ENCODE data around the gene NCKAP5. TPM values are rescaled to one million over a fixed set of nuclear protein-coding genes. Genes with fewer than 3 reads are reported as not detected.

NCKAP5 gene
- total and polyA plus RNA-seq, 2 of the 8 experiments (the other 6 are each of a cell fraction or from before 2014, with no cell fraction given), result 0.27 to 0.86 TPM

DNA sequence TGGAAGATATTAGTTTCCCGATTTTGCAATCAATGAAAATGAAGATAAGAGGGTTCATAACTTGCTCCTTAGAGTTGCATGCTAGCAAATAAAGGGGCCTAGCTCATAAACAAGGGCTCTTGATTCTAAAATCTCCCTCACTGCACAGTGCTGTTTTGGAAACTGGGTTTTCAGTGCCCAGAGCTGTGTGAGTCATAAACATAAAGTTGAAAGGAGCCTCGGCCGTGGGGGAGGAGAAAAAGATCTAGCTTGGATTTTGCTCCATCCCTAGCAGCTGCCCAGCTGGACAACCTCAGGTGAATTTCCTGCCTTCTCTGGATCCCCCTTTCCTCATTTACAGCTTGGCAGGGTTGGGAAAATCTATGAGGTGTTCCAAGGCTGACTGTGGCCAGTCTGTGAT lies 940.7 kb downstream of the NCKAP5 start:
- H3K4me3 ChIP-seq (ENCODE audit: extremely low read depth in 1 of 4, insufficient read depth in 2 of 4, low read depth in 3 of 4, low read length in 4 of 4), result no peak overlapping the region
- no peak overlapping the region for H3K14ac ChIP-seq (ENCODE audit: insufficient read length)
- H2AFZ ChIP-seq (ENCODE audit: low read length), result no peak overlapping the region
- H2BK5ac ChIP-seq (ENCODE audit: low read depth, low read length), result no peak overlapping the region
- WGBS, 2 experiments (ENCODE audit: extremely low coverage in 1 of 2, insufficient coverage in 1 of 2, insufficient read length in 1 of 2, insufficient replicate concordance in 2 of 2, low coverage in 1 of 2, low lambda C conversion rate in 2 of 2, missing lambda C conversion rate in 1 of 2), result 88% methylated on average over 3 of the region's 3 CpGs; no CpG with 5 or more reads in 1 of the 2 experiments
- H3K23ac ChIP-seq (ENCODE audit: insufficient read length), result no peak overlapping the region
- no peak overlapping the region for H3K9ac ChIP-seq (replicated peaks in 1 of 4; ENCODE audit: extremely low read depth in 1 of 4, low read depth in 3 of 4, low read length in 3 of 4)
- H3K4me1 ChIP-seq (replicated peaks in 1 of 4; ENCODE audit: control insufficient read depth in 3 of 4, insufficient read depth in 4 of 4, low read length in 3 of 4), result peaks cover 2 to 10% (median 6%) of the 10 kb centered on the region in 4 experiments; a peak in 6 of 7 replicates
- no peak overlapping the region for H4K91ac ChIP-seq (replicated peaks; ENCODE audit: insufficient read length, low read length)
- H3K27ac ChIP-seq (ENCODE audit: low read depth, low read length), result no peak overlapping the region
- H2BK12ac ChIP-seq (ENCODE audit: low read depth, low read length), result no peak overlapping the region
- no peaks in the 10 kb centered on the region for H3K27me3 ChIP-seq (replicated peaks in 1 of 4; ENCODE audit: control insufficient read depth in 3 of 4, extremely low read depth in 1 of 4, insufficient read depth in 3 of 4, low read length in 3 of 4)
- ChIA-PET CTCF (ENCODE audit: partially characterized antibody) (interaction anchor here (0.6 kb wide), 1 partner anchor 27 kb away, joined by 3 read pairs; no protein-coding TSS in a partner anchor), POLR2A (ENCODE audit: partially characterized antibody) (no interaction called here)
- no peak overlapping the region for H2BK20ac ChIP-seq (ENCODE audit: low read length)
- no peak overlapping the region for H3K4me2 ChIP-seq (ENCODE audit: insufficient read depth in 1 of 2, low read depth in 2 of 2, low read length in 2 of 2)
- no peak overlapping the region for H2BK15ac ChIP-seq (ENCODE audit: low read length)
- H3K23me2 ChIP-seq (ENCODE audit: low read depth, low read length), result 0 out of 2 replicates have a peak, but pooled peaks cover 2% of the 10 kb centered on the region
- no peaks in the 10 kb centered on the region for H3K79me1 ChIP-seq (ENCODE audit: low read depth, low read length)
- no peak overlapping the region for H3K18ac ChIP-seq (ENCODE audit: extremely low read depth, low read length)
- no peak overlapping the region for H3K4ac ChIP-seq (replicated peaks; ENCODE audit: insufficient read length, low read depth, low read length)
- no peak overlapping the region for H4K5ac ChIP-seq (ENCODE audit: insufficient read length, low read depth, low read length)
- H3K9me3 ChIP-seq (ENCODE audit: insufficient read depth in 2 of 2, low read depth in 1 of 2, low read length in 1 of 2), result peaks cover 6 to 8% of the 10 kb centered on the region in 2 experiments; a peak in 1 of 4 replicates
- DNase-seq (ENCODE audit: low read depth in 1 of 2, low spot score in 2 of 2), result no peak
- no peak overlapping the region for H4K8ac ChIP-seq (ENCODE audit: extremely low read depth, insufficient read depth, low read length)
- H3K79me2 ChIP-seq (ENCODE audit: control insufficient read depth in 1 of 2, insufficient read depth in 2 of 2, low read length in 2 of 2), result no peaks in the 10 kb centered on the region
- H2BK120ac ChIP-seq (replicated peaks; ENCODE audit: low read depth, low read length), result no peak overlapping the region
- no peaks in the 10 kb centered on the region for H3K36me3 ChIP-seq (ENCODE audit: control insufficient read depth in 2 of 4, insufficient read depth in 4 of 4, low read length in 3 of 4)
- FAIRE-seq, result no peak
- no peaks in the 10 kb centered on the region for H4K20me1 ChIP-seq (replicated peaks in 1 of 2; ENCODE audit: control insufficient read depth in 1 of 2, insufficient read depth in 2 of 2, low read length in 2 of 2)
- H3K56ac ChIP-seq (replicated peaks; ENCODE audit: insufficient read length, low read depth, low read length), result no peak overlapping the region
- H2AK5ac ChIP-seq (ENCODE audit: low read depth, low read length), result no peak overlapping the region
- TF ChIP-seq SRF (IDR thresholded peaks at IDR 0.05; ENCODE audit: low read depth, low read length) (no peak), CBX5 (IDR thresholded peaks at IDR 0.05; ENCODE audit: low read depth, low read length) (no peak), SP2 (IDR thresholded peaks at IDR 0.05; ENCODE audit: low read length) (no peak), TAF1 (IDR thresholded peaks at IDR 0.05; ENCODE audit: low read depth, low read length) (no peak), GABPA (IDR thresholded peaks at IDR 0.05; ENCODE audit: borderline replicate concordance, insufficient read depth, low read length) (no peak), ZNF274 (IDR thresholded peaks at IDR 0.05; ENCODE audit: borderline replicate concordance, extremely low read depth, low read length) (no peak)
